MM.1S (cell line): Measurements from ENCODE around the gene MRGPRX4.

ENCODE experiments used
- CTCF ChIP-seq: fragments of 300-600 bp; sonication (generic); IDR thresholded peaks from 2 replicates; pipeline ENCODE4 v1.5.1; 2016; ENCODE audit warnings: antibody characterized with exemption, low read length, mixed read lengths
- EZH2 ChIP-seq: fragments of 300-600 bp; sonication (generic); optimal IDR thresholded peaks from 2 replicates; pipeline ENCODE3; 2017; ENCODE audit warnings: low read depth, mild to moderate bottlenecking, antibody characterized with exemption, low read length, mixed read lengths

DNA sequence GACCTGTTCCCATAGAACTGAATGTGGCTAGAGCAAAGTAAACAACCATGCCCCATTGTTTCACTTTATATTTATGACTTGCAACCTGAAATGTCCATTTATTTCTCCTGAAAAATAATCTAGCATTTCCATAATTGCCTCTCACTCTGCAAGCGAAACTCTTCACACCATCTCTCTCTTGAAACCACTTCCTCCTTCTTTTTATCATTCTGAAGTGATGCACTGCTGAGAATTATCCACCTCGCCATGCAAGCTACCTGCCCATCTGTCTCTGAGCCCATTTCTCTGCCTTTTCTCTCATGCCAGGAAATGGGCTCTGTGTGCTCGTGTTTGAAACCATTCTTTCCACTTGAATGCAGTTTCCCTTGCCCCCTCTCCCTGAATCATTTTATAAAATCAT, 26.8 kb upstream of the MRGPRX4 start:
- TF ChIP-seq CTCF = no peak
- no peak for TF ChIP-seq EZH2
